ENCODE measurements around the gene HBD.

HBD gene

GRCh38 chr11:5232821-5233220 lies 1.5 kb downstream of the HBD start:
- DNase-seq (ENCODE audit: low read depth in 2 of 2) = no peak

GRCh38 chr11:5232176-5232575 lies 2.1 kb downstream of the HBD start:
- DNase-seq (ENCODE audit: low read depth in 2 of 2) = no peak

- DNase-seq (ENCODE audit: low read depth in 2 of 2) = no peak
These were observed 3.2 kb downstream of the HBD start for GRCh38 chr11:5231111-5231510.

GRCh38 chr11:5230266-5230665 lies 4.0 kb downstream of the HBD start:
- no peak for DNase-seq (ENCODE audit: low read depth in 2 of 2)

- DNase-seq (ENCODE audit: low read depth in 2 of 2) = no peak
These were observed 4.5 kb downstream of the HBD start for GRCh38 chr11:5229796-5230195.

- DNase-seq (ENCODE audit: low read depth in 2 of 2) = no peak
These were observed 4.9 kb downstream of the HBD start for GRCh38 chr11:5229356-5229755.

GRCh38 chr11:5228124-5228523 lies 6.2 kb downstream of the HBD start:
- DNase-seq (ENCODE audit: low read depth in 2 of 2) = no peak

GRCh38 chr11:5227681-5228080 lies 6.6 kb downstream of the HBD start:
- no peak for DNase-seq (ENCODE audit: low read depth in 2 of 2)

- DNase-seq (ENCODE audit: low read depth in 2 of 2) = no peak
These were observed 7.5 kb downstream of the HBD start, which contains the start of gene HBB for GRCh38 chr11:5226732-5227310. TSS of gene HBB (minus strand) at chr11:5227071. CDS start at chr11:5227021, 50 bp downstream.

- DNase-seq (ENCODE audit: low read depth in 2 of 2) = no peak
These were observed 8.8 kb downstream of the HBD start for GRCh38 chr11:5225480-5225871.

- DNase-seq (ENCODE audit: low read depth in 2 of 2) = no peak
These were observed 9.5 kb downstream of the HBD start for GRCh38 chr11:5224538-5225479.

- DNase-seq (ENCODE audit: low read depth in 2 of 2) = no peak
These were observed 10.6 kb downstream of the HBD start for GRCh38 chr11:5223686-5224085.

GRCh38 chr11:5223146-5223545 lies 11.1 kb downstream of the HBD start:
- no peak for DNase-seq (ENCODE audit: low read depth in 2 of 2)

GRCh38 chr11:5210376-5210885 lies 23.9 kb downstream of the HBD start:
- DNase-seq (ENCODE audit: low read depth in 2 of 2) = no peak

- no peak for DNase-seq (ENCODE audit: low read depth in 2 of 2)
These were observed 29.5 kb downstream of the HBD start for GRCh38 chr11:5204787-5205186.

- no peak for DNase-seq (ENCODE audit: low read depth in 2 of 2)
These were observed 30.9 kb downstream of the HBD start for GRCh38 chr11:5203366-5203765.

- DNase-seq (ENCODE audit: low read depth in 2 of 2) = no peak
These were observed 33.7 kb downstream of the HBD start, which contains the start of gene OR51V1 for GRCh38 chr11:5200582-5200981. TSS of gene OR51V1 (minus strand) at chr11:5200682. CDS start at chr11:5200682, 0 bp downstream.

- no peak for DNase-seq (ENCODE audit: low read depth in 2 of 2)
These were observed 36.0 kb downstream of the HBD start for GRCh38 chr11:5198285-5198684.

GRCh38 chr11:5197536-5197935 lies 36.7 kb downstream of the HBD start:
- DNase-seq (ENCODE audit: low read depth in 2 of 2) = no peak

GRCh38 chr11:5196731-5197130 lies 37.6 kb downstream of the HBD start:
- no peak for DNase-seq (ENCODE audit: low read depth in 2 of 2)

GRCh38 chr11:5196067-5196466 lies 38.2 kb downstream of the HBD start:
- no peak for DNase-seq (ENCODE audit: low read depth in 2 of 2)

- DNase-seq (ENCODE audit: low read depth in 2 of 2) = no peak
These were observed 41.5 kb downstream of the HBD start for GRCh38 chr11:5192738-5193137.

GRCh38 chr11:5188201-5188600 lies 46.1 kb downstream of the HBD start:
- DNase-seq (ENCODE audit: low read depth in 2 of 2) = no peak
